NCI-H345 treated with DMSO at 0.1 percent for 48 hours (cell line): ENCODE results near the gene ARSI.

Experiments
- DNase-seq: peaks from one replicate; lab custom pipeline; 2025; ENCODE audit not compliant: unreplicated experiment; lab: John Stamatoyannopoulos, UW

Gene ARSI

DNA sequence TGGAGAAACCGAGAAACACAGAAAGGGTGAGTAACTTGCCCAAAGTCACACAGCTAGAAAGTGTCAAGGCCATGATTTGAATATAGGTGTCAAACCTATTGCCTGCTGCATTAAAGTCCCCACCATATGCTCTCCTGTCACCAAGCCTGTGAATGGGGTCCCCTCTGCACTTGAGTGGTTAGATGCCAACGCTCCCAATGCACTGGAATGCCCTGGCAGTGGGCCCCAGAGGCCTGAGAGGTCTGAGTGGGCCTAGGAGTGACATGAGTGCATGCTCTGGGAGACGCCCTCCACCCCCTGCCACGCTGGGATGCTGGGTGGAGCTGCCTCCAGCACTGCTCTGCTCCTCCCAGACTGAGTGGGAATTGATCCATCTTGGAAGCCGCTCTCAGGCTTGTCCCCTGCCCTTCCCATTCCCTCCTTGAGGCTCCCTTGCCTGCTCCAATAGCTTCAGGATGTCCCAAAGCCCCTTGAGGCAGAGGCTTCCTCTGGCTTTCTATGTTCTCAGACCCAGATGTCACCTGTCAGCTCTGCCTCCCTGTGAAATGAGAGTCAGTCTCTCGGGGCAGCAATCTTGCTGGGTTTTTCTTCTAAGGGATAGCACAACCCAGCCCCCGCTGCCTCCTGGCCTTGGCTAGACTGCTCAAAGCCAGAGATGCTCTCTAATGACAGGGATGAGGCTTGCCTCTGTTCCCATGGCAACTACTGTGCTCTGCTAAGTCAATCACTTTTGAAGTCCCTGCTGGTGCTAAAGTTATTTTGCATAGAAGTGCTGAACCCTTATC, 6.6 kb upstream of the ARSI start:
- DNase-seq, result no peak

DNA sequence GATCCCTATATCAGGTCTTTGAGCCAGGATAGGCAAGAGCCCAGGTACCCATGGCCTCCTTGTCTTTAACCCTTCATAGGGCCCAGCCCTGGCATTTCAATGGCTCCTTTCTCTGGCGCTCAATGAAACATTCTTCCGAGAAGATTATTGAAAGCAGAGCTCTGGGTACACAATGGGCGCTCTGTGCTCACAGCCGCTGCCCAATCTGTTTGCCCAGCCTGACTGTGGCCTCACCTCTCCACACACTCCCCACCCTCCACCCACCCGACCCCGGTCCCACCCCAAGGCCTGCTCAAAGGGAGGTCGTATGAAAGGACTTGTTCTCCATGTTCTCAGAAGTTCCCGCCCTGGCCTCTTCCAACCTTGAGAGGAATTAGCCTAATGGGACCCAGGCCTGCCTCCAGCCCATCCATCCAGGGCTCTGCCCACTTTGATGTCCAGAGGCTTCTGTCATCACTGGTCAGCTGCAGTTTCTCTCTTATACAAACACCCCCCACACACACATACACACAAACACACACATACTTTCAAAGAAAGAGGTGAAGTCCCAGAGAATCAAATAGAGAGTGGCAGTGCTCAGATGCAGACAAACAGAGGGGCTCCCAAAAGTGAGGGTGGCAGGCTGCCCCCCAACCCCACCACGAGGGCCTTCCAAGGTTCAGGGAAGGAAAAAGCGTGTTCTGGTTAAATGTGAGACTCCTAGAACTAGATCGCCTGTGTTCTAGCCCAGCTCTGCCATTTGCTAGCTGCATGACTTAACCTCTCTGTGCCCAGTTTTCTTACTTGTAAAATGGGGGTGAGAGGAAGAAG, 5.1 kb upstream of the ARSI start:
- no peak for DNase-seq

DNA sequence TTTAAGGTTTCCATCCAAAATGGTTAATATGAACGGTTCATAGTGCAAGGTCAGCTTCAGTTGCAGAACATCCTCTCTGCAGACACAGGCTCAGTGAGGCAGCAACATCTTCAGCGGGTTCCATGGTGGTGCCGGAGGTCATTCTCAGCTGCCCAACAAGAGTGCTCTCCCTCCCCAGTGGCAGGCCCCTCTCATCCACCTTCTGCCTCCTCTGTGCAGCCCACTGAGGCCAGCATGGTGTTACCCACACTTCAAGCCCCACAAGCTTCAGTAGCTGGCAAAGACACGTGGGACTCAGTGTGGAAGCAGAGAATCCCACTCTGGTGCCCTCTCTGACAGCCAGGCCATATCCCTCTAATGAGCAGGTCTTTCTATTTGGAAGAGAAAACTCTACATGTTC, 4.1 kb upstream of the ARSI start:
- no peak for DNase-seq

DNA sequence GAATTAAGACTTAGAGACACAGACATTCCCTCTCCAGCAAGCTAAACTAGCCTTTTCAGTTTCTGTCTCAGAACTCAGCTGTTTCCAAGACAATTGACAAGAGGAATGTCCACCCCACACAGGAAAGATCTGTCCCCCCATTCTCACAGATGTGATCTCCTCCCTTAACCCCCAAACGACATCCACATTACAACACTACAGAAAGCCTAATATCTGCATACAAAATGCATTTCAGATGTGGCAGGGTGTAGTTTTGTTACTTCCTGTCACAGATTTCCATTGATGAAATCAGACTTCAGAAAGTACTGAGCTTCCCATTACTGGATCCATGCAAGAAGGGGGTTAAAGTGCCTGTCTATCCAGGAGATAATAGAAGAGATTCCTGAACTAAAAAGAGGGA, 2.9 kb upstream of the ARSI start:
- no peak for DNase-seq

DNA sequence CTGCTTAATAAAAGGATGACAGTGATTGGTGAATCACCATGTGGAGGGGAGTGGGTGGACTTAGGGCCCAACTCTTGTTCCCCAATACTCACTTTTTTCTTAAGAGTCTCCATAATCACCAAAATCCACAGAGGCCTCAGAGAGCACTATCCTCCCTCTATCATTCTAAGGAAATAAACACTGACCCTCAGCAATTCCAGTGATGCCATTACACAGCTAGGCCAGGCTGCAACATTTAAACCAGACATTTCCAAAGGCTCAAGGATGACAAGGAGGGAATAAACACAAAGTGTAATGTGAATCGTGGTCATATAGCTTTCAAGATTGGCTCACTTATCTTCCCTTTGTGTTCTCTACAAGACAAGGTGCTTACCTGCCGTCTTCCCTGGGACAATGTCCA, 2.4 kb upstream of the ARSI start:
- DNase-seq, result no peak

DNA sequence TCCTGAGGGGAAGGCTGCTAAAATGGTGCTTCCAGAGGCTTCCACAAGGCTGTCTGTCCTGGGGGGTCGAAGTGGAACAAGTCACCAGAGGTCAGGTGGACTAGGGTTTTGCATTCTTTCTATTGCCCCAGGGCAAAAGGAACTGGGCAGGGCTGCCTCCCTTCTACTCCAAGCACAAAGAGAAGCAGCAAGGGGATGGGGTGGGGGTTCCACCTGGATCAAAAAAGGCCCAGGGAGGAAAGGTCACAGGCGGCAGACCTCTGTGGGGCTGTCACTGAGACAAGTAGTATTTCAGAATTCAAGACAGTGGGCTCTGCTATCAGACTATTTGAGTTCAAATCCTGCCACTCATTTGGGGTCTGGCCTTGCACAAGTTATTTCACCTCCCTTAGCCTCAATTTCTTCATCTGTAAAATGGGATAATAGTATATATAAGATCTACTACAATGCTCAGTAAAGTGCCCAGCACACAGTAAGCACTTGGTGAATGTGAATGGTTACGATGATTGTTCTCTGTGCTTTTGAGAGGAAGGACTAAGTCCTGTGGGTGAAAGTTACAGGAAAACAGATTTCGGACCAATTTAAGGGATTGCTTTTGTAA, 1.9 kb upstream of the ARSI start:
- DNase-seq, result no peak

DNA sequence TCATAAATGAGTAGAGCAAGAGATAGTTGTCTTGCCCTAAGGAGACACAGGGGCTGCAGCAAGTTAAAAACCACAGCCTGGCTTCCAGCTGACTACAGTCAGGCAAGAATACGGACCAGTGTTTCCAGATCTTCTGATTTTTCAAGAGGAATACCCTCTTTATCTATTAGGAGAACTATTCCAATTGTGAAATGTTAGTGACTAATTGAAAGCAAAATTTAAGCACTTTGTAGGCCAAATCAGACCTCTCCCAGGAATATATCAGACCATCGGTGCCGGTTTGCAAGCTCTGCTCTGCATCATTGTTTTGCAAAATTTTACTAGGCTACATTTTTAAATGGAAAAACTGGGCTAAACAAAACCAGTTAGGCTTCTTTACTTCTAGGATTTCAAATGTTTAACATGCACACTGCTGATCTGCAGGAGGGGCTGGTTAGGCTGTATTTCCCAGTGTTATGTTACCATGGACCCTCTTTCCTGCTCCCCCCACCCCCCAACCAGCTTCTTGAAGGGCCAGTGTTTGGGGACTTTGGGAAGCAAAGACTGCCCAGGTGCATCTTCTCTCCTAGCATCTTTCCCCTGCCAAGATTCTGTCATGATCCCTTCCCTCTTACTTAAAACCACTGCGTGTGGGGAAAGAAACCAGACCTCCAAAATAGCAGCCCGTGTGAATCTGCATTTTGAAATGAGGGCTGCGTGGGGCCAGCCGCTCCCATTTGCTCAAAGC, 1.1 kb upstream of the ARSI start:
- DNase-seq, result no peak

DNA sequence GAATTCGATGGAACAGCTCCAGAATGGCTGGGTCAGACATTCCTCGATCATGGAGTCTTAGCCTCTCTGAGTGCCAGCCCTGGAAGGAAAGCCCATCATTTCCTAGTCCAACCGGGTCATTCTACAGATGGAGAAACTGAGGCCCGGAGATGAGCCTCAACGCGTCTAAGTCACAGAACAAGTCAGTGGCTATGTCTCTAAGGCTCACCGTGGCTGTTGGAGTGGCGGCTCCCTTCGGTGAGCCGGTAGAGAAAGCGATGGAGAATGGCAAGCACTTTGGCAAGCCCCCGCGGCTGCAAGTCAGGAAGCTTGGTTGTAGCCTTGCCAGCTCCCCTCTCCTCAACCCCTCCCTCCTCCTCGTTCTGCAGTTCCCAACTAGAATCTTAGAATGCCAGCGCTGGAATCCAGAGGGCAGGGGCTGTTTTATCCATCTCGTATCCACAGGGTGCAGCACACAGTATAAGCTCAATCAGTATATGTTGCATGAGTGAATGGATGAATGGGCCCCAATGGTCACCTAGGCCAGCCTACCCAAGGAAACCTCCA, 438 bp upstream of the ARSI start:
- no peak for DNase-seq

DNA sequence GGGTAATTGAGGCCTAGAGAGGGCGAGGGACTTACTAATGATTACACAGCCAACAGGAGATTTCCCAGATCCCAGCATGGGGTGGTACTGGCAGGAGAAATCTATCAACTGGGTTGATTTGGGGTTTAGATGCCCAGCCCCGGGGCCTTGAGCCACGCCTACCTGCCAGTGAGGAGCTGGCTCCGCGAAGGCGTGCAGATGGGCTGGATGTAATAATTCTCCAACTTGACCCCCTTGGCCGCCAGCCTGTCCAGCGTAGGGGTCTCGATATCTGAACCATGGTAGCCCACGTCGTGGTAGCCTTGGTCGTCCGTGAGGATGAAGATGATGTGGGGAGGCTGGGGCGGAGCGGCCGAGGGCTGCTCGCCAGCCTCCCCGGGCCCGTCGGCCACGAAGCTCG, 804 bp downstream of the ARSI start:
- DNase-seq, result no peak

DNA sequence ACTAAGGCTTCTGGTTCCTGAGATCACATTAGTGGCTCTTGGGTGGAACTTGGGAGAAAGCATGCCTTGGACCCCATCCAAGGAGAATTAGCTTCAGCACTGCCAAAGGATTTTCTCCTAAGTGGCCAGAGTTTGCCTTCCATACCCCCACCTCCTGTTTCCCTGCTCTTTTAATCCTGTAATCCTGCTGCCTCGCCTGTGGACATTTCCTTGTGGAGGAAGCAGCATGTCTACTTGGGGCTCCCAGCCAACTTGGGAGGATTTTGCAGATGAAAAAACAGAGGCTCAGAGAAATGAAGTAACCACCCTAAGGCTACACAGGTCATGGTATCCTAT, 1.6 kb downstream of the ARSI start:
- no peak for DNase-seq

DNA sequence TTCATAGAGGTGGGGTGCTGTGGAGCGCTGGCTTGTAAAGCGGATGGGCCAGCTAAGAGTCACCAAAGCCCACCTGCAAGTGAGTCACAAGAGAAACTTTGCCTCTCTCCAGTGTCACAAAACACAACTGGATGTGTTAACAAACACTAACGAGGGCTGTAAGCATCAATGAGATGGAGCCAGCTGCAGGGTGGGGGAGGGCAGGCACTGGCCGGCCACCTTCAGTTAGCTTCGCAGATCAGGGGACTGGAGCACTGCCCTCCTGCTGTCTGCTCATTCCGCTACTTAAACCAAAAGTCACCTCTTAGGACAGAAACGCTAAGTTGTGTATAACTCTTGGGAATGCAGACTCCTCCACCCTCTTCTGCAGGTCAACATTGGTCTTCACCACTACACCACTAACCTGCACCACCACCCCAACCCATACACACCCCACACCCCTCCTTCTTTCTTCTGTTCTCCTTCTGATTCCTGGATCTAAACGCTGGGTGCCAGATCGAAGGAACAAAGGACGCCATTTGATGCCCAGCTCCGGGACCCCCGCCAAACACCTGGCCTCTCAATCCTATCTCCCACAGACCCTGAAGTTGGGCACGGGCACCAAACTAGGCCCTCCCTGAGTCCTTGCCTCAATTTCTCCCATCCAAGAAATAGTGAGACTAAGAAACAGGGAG, 2.1 kb downstream of the ARSI start:
- no peak for DNase-seq

DNA sequence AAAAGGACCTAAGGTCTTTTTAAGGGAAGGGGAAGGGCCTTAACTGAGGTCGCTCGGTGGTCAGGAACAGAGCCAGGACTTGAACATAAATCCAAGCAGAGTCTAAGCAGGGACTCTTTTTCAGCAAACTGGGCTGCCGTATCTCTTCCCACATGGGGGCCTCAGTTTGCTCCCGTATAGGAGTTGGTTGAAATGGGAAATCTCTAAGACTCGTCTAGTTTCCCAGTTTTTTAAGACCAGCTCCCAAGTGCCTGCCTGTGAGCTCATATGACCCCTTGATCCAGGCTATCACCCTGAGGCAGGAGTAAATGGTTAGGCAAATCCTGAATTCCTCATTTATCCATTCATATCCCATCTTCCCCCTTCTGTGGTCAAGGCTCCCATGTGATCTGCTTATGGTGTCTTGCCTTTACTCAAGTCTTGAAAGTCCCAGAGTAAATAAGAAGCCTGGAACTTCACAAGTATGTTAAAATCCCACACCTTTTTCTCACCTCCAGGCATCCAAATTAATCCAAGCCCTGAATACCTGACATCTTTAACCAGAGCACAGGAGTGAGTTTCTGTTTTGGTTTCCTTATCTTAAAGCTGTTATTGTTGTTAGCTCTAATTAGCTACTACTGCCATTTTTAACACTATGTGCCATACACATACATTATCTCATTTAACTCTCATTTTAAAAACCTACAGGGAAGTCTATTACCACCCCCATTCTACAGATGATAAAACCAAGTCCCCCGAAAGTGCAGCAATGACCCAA, 3.0 kb downstream of the ARSI start:
- DNase-seq, result no peak

DNA sequence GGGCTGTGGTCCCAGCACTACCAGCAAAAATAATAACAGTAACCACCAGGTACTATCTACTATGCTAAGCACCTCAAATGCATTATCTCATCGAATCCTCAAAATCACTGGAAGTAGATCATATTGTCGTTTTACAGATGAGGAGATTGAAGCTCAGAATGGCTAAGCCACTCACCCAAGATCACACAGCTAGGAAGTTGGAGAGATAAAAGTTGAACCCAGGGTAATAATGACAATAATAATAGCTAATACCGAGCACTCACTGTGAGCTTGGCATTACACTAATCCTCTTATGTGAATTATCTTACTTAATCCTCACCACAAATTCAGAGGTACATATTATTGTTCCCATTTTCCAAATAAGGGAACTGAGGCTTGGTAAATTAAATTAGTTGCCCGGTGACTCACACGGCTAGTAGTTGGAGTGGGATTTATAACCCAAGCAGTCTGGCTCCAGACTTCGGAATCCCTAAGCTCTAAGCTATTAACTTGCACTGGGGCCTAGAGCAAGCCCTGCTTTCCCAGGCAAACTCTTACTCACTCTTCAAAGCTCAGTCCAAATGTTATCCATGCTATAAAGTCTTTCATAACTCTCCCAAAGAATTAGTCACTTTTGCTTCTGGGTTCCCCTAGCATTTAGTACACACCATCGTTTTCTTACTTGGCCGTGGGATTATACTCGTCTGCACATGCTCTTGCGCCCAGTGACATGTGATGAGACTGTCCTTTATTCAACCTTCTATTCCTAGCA, 3.8 kb downstream of the ARSI start:
- DNase-seq, result no peak

DNA sequence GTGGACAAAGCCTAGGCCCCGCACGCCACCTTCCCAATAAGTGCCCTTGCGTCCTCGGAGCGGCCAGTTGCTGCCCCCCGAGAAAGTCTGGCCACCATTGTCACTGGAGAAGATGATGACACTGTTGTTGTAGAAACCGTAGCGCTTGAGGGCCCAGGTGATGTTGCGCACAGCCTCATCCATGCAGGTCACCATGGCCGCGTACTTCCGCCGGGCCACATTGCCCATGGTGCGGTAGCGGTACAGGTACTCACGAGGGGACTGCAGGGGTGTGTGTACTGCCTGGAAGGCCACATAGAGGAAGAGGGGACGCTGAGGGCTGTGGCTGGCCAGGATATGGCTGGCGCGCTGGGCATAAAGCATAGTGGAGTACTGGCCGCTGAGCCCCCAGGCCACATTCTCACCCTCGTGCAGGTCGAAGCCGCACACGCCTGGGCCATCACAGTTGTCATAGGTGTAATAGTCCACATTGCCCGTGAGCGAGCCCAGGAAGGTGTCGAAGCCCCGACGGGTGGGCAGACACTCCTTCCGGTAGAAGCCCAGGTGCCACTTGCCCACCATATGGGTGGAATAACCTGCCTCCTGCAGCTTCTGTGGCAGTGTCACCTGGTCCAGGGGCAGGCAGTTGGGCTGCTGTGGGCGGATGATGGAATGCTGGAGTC, 4.6 kb downstream of the ARSI start:
- no peak for DNase-seq

DNA sequence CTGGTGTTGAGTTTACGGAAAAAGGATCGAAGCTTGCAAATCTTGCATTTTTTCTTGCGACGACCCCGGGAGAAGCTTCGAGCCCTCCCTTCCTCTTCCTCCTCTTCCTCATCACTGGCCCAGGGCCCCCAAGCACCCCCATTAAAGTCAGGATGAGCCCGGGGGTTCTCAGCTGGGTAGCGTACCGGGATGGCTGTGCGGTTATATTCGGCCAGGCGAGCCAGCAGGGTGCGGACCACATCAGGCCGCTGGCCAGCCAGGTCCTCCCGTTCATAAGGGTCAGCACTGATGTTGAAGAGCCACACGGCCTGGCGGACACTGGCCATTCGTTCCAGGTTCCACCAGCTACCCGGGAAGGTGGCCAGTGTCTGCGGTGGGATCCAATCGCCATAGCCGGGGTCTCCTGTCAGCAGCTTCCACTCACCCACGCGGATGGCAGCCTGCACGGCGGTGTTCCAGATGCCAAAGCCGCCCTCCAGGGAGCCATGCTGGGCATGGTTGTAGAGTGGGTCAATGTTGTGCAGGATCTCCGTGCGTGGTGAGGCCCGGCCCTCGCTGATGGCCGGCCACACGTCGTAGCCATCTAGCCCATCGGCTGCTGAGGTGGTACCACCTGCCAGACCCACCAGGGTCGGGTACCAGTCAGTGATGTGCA, 5.3 kb downstream of the ARSI start:
- DNase-seq, result no peak

DNA sequence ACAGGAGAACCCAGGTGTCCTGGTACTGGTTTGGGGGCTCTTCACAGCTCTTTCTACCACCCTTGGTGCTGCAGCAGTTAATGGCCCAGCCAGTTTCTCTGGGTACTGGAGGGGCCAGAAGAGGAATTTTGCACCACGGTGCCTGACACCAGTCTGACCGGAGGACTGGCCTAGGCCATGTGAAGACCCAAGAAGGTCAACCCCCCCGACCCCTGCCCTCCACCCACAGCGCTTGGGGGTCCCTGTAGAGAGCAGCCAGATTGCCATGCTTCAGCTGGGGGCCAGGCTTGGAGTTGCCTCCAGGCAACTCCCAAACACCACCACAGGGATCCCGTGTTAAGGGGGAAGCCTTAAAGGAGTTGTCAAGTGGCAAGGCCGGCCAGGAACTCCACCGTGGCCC, 6.2 kb downstream of the ARSI start:
- DNase-seq, result no peak

DNA sequence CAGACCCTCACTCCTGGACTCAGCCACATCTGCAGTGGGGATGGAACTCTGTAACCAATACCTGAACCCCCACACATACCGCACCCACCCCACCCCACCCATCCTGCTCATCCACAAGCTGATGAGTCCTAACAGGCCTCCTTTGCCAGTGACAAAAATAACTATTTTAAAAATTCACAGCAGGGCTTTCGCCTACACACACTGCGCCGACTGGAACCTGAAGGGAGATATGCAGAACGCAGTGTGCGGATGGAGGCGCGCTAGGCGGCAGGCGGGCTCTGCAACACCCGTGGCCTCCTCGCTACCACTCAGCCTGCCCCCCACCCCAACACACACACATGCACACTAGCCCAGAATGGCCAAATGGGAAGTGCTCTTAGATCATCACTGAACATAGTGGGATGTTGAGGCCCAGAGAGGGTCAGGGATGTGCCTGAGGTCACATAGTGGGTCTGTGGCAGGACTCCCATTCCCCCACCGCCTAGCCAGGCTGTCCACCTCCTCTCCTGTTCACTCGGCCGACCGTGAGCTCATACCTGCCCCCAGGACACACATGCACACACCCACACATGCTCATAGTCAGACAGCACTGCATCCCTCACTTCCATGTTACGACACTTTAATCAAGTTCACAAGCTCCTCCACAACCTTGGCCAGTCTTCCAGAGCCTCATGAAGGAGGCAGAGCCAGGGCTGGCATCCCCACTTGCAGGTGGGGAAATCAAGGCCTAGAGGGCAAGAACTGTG, 6.8 kb downstream of the ARSI start:
- DNase-seq, result no peak

DNA sequence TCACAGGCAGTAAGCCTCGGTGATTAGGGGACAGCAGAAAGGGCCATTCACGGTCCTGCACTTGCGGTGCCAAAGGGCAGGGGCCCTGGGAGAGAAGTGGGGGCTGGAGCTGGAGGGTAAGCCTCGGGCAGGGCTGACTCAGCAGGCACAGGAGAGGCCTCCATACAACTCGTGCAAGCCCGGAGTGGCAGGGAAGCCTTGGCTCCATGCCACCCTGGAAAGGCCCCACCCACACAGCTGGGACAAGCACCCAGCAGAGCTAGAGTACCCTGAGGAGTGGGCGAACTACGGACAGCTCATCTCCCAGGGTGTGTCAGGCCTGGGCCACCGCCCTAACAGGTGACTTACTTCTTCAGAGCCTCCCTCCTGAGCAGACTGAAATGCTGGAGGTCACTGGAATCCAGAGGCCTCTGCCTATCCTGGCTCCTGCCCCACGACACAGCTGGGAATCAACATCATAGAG, 7.5 kb downstream of the ARSI start:
- DNase-seq, result peak; percentile 49
